Dermis blood vessel endothelial cell (primary cell): ENCODE data around the gene MALT1. TPM values are rescaled to one million over a fixed set of nuclear protein-coding genes. Genes with fewer than 3 reads are reported as not detected.
A peak's percentile ranks its signal among the peaks of the same experiment; 100 is the strongest.
"Not testable (repeated sequence)": the region's sequence is repeated elsewhere in the genome, so short reads cannot be mapped to it uniquely, and the experiment has no call there.

Source experiments
- DNase-seq: peaks from one replicate; pipeline ENCODE4 v3.0.0; 2010
- total RNA-seq: library from RNA; depleted of rRNA; stranded (reverse); fragments of >200 nt; gene quantifications from 2 replicates; pipeline ENCODE4 v1.2.3, GENCODE V29; 2014

MALT1 gene
- total RNA-seq, 1 donor from 2014 or later = 37.1 TPM

- no peak for DNase-seq
Observed at GRCh38 chr18:58748899-58749595, 77.8 kb downstream of the MALT1 start.

GRCh38 chr18:58753976-58754375 lies 82.7 kb downstream of the MALT1 start:
- DNase-seq = no peak

- no peak for DNase-seq
Observed at GRCh38 chr18:58754544-58755068, 83.3 kb downstream of the MALT1 start.

GRCh38 chr18:58755304-58756010 lies 84.2 kb downstream of the MALT1 start:
- no peak for DNase-seq

GRCh38 chr18:58756148-58756547 lies 84.9 kb downstream of the MALT1 start:
- no peak for DNase-seq

GRCh38 chr18:58756596-58757240 lies 85.5 kb downstream of the MALT1 start:
- no peak for DNase-seq

- not testable (repeated sequence) for DNase-seq
Observed at GRCh38 chr18:58757351-58757750, 86.1 kb downstream of the MALT1 start.

- DNase-seq = no peak
Observed at GRCh38 chr18:58758046-58758445, 86.8 kb downstream of the MALT1 start.

- no peak for DNase-seq
Observed at GRCh38 chr18:58758606-58759005, 87.3 kb downstream of the MALT1 start.

- no peak for DNase-seq
Observed at GRCh38 chr18:58761241-58761969, 90.1 kb downstream of the MALT1 start.

GRCh38 chr18:58761970-58762780 lies 90.9 kb downstream of the MALT1 start:
- no peak for DNase-seq

- no peak for DNase-seq
Observed at GRCh38 chr18:58762781-58763171, 91.5 kb downstream of the MALT1 start.

- DNase-seq = no peak
Observed at GRCh38 chr18:58766164-58766563, 94.9 kb downstream of the MALT1 start.

- DNase-seq = no peak
Observed at GRCh38 chr18:58766946-58767345, 95.7 kb downstream of the MALT1 start.

GRCh38 chr18:58768293-58768974 lies 97.2 kb downstream of the MALT1 start:
- DNase-seq = peak; percentile 80

- DNase-seq = no peak
Observed at GRCh38 chr18:58769321-58769720, 98.1 kb downstream of the MALT1 start.

- DNase-seq = no peak
Observed at GRCh38 chr18:58770601-58771000, 99.3 kb downstream of the MALT1 start.

- no peak for DNase-seq
Observed at GRCh38 chr18:58772161-58772560, 100.9 kb downstream of the MALT1 start.

- DNase-seq = peak; percentile 33
Observed at GRCh38 chr18:58776084-58776483, 104.8 kb downstream of the MALT1 start.

GRCh38 chr18:58776541-58776940 lies 105.3 kb downstream of the MALT1 start:
- DNase-seq = not testable (repeated sequence)

- DNase-seq = no peak
Observed at GRCh38 chr18:58777471-58777870, 106.2 kb downstream of the MALT1 start.
